T follicular helper cell (primary cell): Measurements from ENCODE around the gene SGMS1.
"Not testable (repeated sequence)": the region's sequence is repeated elsewhere in the genome, so short reads cannot be mapped to it uniquely, and the experiment has no call there.

Experiments used
- DNase-seq: peaks from one replicate; pipeline ENCODE4 v3.0.0-alpha.2; 2020; ENCODE audit warnings: low read depth

The SGMS1 gene

GRCh38 chr10:50309342-50309741 lies 314.4 kb downstream of the SGMS1 start:
- no peak for DNase-seq

- no peak for DNase-seq
Measured at GRCh38 chr10:50304660-50305059, 319.1 kb downstream of the SGMS1 start.

- DNase-seq, result no peak
Measured at GRCh38 chr10:50299948-50300669, 323.6 kb downstream of the SGMS1 start.

- no peak for DNase-seq
Measured at GRCh38 chr10:50295367-50295766, 328.4 kb downstream of the SGMS1 start.

- DNase-seq, result no peak
Measured at GRCh38 chr10:50294582-50294981, 329.2 kb downstream of the SGMS1 start.

GRCh38 chr10:50293513-50294313 lies 330.0 kb downstream of the SGMS1 start:
- DNase-seq, result no peak

GRCh38 chr10:50291261-50291850 lies 332.4 kb downstream of the SGMS1 start:
- no peak for DNase-seq

GRCh38 chr10:50289196-50289595 lies 334.6 kb downstream of the SGMS1 start:
- DNase-seq, result no peak

GRCh38 chr10:50286996-50287803 lies 336.6 kb downstream of the SGMS1 start:
- no peak for DNase-seq

GRCh38 chr10:50286517-50286916 lies 337.2 kb downstream of the SGMS1 start:
- DNase-seq, result no peak

- DNase-seq, result no peak
Measured at GRCh38 chr10:50281967-50282522, 341.7 kb downstream of the SGMS1 start.

- DNase-seq, result no peak
Measured at GRCh38 chr10:50281210-50281966, 342.4 kb downstream of the SGMS1 start.

GRCh38 chr10:50280049-50280841 lies 343.5 kb downstream of the SGMS1 start:
- DNase-seq, result no peak

- no peak for DNase-seq
Measured at GRCh38 chr10:50279489-50279888, 344.3 kb downstream of the SGMS1 start.

GRCh38 chr10:50275650-50276235 lies 348.0 kb downstream of the SGMS1 start:
- DNase-seq, result no peak

- DNase-seq, result no peak
Measured at GRCh38 chr10:50272531-50272930, 351.2 kb downstream of the SGMS1 start.

- no peak for DNase-seq
Measured at GRCh38 chr10:50271564-50272250, 352.0 kb downstream of the SGMS1 start.

- DNase-seq, result not testable (repeated sequence)
Measured at GRCh38 chr10:50267877-50268276, 355.9 kb downstream of the SGMS1 start.

- not testable (repeated sequence) for DNase-seq
Measured at GRCh38 chr10:50262625-50263024, 361.1 kb downstream of the SGMS1 start.
